22Rv1 (cell line): Measurements from ENCODE around the gene NMT2.

ENCODE experiments used
- CTCF ChIP-seq: fragments of 450-650 bp; IDR thresholded peaks from 2 replicates; pipeline ENCODE4 v1.5.1; 2017; ENCODE audit warnings: mild to moderate bottlenecking
- ZFX ChIP-seq: fragments of 450-650 bp; IDR thresholded peaks from 2 replicates; pipeline ENCODE4 v1.6.1; 2017; ENCODE audit warnings: antibody characterized with exemption, borderline replicate concordance

DNA sequence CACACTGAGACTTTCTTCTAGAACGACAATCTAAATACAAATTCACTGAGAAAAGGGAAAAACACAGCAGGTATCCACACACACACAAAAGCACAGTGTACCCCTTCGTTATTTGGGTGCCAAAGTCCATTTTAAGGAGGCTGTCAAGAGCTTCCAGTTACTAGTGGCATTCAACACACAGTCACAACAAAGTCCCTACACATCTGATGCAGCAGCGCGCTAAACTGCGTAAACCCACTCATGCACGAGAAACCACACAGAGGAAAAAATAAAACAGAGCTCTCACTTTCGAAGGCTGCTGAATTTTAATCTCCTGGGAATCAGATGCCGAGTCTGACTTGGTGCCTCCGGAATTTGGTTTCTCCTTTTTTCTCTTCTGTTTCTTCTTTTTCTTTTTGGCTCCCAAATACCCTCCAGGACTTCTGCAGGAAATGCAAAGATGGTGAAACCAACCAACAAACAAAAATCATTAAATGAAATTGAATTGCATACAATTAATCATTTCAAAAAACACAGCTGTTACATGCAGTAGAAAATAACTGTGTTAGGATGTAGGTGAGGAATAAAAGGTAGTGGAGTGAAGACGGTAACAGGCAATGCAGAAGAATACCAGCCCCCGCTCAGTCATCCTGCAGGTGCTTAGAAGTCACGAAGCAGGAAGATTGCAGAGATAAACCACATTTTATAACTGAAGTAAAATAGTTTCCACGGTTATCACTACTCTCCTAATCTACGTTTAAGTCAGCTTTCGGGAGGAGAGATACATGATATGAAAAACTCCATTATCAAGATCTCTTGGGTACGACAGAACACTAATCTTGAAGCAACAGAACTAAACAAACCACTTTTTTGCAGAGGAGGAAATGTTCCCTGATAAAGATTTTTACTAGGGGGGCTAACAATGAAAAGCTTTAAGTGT lies 27.1 kb downstream of the NMT2 start:
- no peak for TF ChIP-seq CTCF
- no peak for TF ChIP-seq ZFX
